HG03025 (cell line): ENCODE results near the gene CFAP99.

Source experiments
- ATAC-seq: cut with Tn5 transposase; IDR thresholded peaks from one replicate; pipeline ENCODE4 v1.9.1; 2021; ENCODE audit warnings: mild to moderate bottlenecking, moderate library complexity; ENCODE audit not compliant: unreplicated experiment, low FRiP score

Gene CFAP99

DNA sequence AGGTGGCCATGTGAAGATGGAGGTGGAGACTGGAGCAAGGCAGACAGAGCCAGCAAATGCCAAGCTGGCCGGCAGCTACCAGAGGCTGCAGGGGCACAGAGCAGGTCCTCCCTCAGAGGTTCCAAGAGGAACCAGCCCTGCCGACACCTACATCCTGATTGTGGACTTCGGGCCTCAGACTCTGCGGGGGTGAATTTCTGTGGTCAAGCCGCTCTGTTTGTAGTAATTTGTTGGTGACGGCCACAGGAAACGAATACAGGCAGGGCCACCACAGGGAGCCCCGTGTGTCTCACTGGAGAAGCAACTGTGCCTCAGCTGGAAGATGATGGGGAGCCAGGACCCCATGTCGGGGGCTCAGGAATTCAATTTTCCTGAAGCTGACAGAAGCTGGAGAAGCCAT, 28.6 kb upstream of the CFAP99 start:
- no peak for ATAC-seq

- ATAC-seq, result no peak
Observed at GRCh38 chr4:2390784-2391421, 27.9 kb upstream of the CFAP99 start.

- no peak for ATAC-seq
Observed at GRCh38 chr4:2393353-2394270, 25.1 kb upstream of the CFAP99 start.

- no peak for ATAC-seq
Observed at GRCh38 chr4:2394528-2394927, 24.2 kb upstream of the CFAP99 start.

DNA sequence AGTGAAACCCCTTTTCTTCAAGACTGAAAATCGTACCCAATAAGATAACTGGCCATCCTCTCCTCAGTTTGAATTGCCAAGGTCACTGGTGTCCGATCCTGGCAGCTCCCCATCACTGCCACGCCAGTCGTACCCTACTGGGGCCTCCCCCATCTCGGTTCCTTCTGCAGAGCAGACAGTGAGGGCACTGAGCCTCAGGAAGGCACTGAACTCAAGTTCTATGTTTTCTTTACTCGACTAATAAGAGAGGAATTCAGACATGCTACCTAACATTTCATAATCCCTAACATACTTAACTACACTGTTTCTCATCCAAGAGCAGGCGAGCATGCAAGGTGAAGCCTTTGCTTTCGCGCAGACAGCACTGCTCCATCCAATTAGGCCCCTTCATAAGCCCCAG, 23.7 kb upstream of the CFAP99 start:
- ATAC-seq, result no peak

GRCh38 chr4:2395584-2395983, 23.2 kb upstream of the CFAP99 start:
- ATAC-seq, result no peak

DNA sequence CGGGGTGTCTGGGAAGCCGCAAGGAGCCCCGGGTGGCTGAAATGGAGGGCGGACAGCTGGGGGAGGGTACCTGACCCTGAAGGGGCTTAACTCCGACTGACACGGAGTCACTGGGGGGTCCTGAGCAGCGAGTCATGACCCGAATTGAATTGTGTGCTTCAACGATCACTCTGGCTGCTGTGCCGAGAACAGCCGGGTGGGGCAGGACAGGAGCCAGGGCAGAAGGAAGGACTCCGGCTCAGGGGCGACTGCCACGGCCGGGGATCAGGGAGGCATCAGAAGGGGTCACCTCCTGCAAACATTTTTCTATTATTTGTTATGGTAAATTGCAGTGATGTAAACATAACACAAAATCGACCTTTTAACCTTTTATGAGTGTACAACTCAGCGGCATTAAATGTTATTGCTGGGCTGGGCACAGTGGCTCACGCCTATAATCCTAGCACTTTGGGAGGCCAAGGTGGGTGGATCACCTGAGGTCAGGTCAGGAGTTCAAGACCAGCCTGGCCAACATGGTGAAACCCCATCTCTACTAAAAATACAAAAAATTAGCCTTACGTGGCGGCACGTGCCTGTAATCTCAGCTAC, 21.9 kb upstream of the CFAP99 start:
- no peak for ATAC-seq

GRCh38 chr4:2397596-2398379, 21.0 kb upstream of the CFAP99 start:
- no peak for ATAC-seq

DNA sequence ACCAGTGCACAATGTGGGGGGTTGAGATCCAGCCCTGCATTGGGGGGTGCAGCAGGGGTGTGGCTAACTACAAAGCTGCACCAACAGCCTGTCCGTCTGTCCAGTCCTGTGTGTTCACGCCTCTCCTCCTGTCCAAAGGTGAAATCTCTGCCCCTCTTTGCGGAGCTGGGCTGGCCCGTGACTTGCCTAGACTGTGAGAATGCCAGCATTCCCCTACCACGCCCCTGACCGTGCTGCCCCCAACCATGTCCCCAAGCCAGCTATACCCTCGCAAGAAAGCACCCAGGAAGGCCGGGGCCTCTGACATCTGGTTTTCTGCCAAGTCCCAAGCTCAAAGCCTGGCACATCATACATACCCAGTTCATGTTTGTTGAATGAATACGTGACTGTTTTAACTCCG, 19.5 kb upstream of the CFAP99 start:
- ATAC-seq, result no peak

GRCh38 chr4:2399631-2400190, 19.0 kb upstream of the CFAP99 start:
- no peak for ATAC-seq

- no peak for ATAC-seq
Observed at GRCh38 chr4:2400841-2401609, 17.7 kb upstream of the CFAP99 start.

GRCh38 chr4:2401610-2401983, 17.2 kb upstream of the CFAP99 start:
- ATAC-seq, result no peak

GRCh38 chr4:2402048-2402842, 16.5 kb upstream of the CFAP99 start:
- no peak for ATAC-seq

DNA sequence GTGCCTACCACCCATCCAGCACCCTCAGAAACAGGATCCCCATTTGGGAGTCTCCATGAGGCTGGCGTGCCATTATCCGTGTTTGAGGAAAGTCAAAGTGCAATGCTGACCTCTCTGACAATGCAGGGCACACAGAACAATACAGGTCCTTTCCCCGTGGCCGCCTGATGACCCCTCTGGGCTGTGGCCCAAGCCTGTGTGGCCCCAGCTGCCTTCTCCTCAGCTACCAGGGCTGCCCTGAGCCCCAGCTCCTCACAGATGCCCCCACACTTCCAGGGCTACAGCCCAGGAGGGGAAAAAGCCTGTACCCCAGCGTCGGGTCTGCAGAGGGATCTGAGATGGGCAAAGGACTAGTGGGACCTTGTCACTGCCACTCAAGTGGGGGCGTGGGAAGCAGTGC, 15.8 kb upstream of the CFAP99 start:
- ATAC-seq, result no peak

- no peak for ATAC-seq
Observed at GRCh38 chr4:2406406-2406805, 12.3 kb upstream of the CFAP99 start.

DNA sequence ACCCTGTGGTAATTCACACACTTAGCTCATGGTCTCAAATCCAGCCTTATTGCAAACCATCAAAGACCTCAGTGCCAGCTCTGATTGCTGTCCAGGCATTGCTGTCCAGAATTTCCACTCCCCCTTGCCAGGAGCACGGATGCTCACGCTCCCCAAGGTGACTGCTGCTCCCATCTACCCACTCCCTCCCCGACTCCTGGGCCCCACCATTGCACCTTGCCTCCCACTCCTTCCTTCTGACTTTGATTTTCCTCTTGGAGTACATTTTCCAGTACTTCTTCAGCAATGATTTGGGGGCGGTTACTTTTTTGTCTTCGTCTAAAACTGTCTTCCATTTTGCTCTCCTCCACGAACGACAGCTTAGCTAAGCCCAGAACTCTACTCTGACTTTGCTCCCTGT, 11.8 kb upstream of the CFAP99 start:
- no peak for ATAC-seq

- ATAC-seq, result no peak
Observed at GRCh38 chr4:2407991-2408342, 10.8 kb upstream of the CFAP99 start.

- ATAC-seq, result no peak
Observed at GRCh38 chr4:2408401-2408958, 10.3 kb upstream of the CFAP99 start.

DNA sequence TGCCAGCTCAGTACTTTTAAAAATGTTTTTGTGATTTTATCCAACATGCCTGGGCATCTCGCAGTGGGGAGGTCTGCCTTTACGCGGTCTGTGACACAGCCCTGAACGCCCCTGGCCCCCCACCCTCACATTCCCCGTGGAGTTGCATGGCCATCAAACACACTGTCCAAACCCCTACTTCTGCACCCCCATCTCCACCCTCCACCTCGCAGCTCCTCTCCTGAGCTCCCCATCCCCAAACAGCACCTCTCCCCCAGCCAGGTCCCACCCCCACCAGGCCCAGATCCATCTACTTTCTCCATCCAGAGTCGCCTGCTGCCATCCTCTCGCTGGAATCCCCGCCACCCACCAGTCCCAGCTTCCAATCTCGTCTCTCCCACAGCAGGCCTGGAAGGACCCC, 9.8 kb upstream of the CFAP99 start:
- no peak for ATAC-seq
